SK-N-MC (cell line): ENCODE results near the gene PLSCR1.

Experiments
- EZH2 ChIP-seq: fragments of 200-600 bp; sonication (generic); IDR thresholded peaks from one replicate; pipeline ENCODE4 v1.6.1; 2017; ENCODE audit warnings: antibody characterized with exemption
- POLR2AphosphoS5 ChIP-seq: IDR thresholded peaks from 2 replicates; pipeline ENCODE4 v1.6.1; 2012; ENCODE audit warnings: mild to moderate bottlenecking, low read depth, low read length, borderline replicate concordance

GRCh38 chr3:146469150-146470017 is 75.0 kb downstream of the PLSCR1 start, which contains the start of gene PLSCR2:
- TF ChIP-seq POLR2AphosphoS5 (no peak), EZH2 (no peak)
